Left cardiac atrium (tissue), 4 donors: Measurements from ENCODE around the gene SRSF11. TPM values are rescaled to one million over a fixed set of nuclear protein-coding genes. Genes with fewer than 3 reads are reported as not detected.

Source experiments
- ATAC-seq, 2 donors: fragments of 200-7000 bp; cut with Tn5 transposase; one replicate each; pipeline ENCODE4 v1.9.1; 2020; ENCODE audit warnings: mild to moderate bottlenecking in 2 of 2, moderate library complexity in 2 of 2
- DNase-seq: peaks from one replicate; pipeline ENCODE4 v3.0.0-alpha.2; 2020
- intact Hi-C, 2 donors: fragments of 100-400 bp; cut with DNase I; formaldehyde crosslinking; loops; one replicate each; pipeline versions ENCODE4 v1.14.1 to v1.15.1; 2022 to 2023
- total RNA-seq, 2 donors: library from RNA; stranded (reverse); fragmentation: NEBNext Ultra II Directional; extraction: Animal tissue kit (Norgen Biotek cat#: 25700); gene quantifications; one replicate each; pipeline ENCODE4 v1.2.1, GENCODE V29; 2021
- donor health status: DM: no; HTN: yes; CAD: no.
- donor health status: DM: no; HTN: yes; CAD: no; lungs with severe emphysema.
- donor health status: DM: yes; HTN: yes; CAD: no.
- donor health status: Dilated cardiomyopathy.

The SRSF11 gene
- total RNA-seq, 2 donors from 2014 or later = 56.1 to 68.5 TPM

DNA sequence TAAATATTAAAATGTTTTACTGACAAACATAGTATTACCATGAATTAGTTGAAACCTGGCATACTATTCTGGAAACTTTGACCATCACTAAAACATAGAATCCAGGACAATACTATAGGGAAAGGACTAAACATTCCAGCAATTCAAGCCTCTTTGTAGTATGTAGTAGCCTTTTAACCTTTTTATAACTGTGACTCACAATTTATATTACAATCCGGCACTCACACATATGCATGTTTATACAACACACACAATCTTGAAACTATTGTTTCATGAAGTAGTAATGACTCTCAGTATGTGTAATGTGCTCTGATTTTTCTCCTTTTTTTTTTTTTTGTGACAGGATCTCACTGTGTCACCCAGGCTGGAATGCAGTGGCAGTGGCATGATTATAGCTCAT lies 69.0 kb downstream of the SRSF11 start:
- intact Hi-C loops = no loop called here
- no peak for ATAC-seq
- DNase-seq = no peak

DNA sequence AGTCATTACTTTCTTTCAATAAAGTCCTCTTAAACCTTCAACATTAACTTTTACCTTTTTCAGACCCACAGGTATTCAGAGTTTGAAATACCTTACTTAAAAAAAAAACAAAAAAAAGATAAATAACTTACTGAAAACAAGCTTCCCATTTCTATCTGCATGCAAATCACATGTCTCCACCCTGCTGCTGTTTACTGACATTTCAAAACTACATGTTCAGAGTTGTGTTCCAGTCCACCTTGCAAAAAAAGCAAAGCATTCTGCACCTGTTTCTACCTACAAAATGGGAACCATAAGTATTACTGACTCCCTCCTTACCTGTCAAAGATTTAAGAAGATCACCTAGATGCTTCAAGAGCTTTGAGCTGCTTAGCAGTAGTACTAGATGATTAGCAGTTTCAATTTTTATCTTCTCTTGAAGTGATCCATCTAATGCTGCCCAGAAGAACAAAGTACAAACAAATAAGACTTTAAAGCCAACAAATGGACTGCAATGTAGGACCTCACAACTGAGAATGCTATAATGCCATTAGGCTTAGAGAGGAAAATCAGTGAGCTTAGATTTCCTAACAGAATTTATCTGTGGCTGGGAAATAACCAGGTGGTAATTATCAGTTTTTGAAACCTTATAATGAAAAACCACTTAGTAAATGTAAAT lies 72.1 kb downstream of the SRSF11 start:
- intact Hi-C loops = no loop called here
- DNase-seq (no peak), ATAC-seq (no peak)

DNA sequence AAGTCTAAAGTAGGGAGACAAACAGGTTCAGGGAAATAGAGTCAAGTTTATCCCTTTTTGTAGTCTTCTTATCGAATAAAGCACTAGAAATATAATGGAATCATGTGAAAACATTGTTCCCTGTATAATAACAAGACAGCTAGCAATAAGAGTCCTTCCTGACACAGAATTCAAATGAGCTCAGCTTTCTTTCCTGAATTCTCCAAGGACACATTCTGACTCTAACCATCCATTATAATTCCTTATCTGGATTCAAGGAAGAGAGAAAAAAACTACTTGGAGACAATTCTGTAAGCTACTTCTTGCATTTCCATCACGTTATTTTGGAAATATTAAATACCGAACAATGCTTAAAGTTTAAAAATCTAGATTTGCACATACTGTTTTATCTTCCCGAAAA lies 74.6 kb downstream of the SRSF11 start:
- no peak for DNase-seq
- no peak for ATAC-seq
- intact Hi-C loops = no loop called here

- no peak for DNase-seq
- no peak for ATAC-seq
- intact Hi-C loops = no loop called here
Measured at GRCh38 chr1:70299472-70299871, 78.3 kb downstream of the SRSF11 start.

Other genes with a start within 250 kb of the SRSF11 start
- gene LRRC40, start 15.8 kb upstream of the SRSF11 start, total RNA-seq = 10 to 100 TPM in 1 of 2 donors, 1 to 10 TPM in 1; 8.8 to 12.5 TPM
- gene ANKRD13C, start 133.3 kb downstream of the SRSF11 start, total RNA-seq = 10 to 100 TPM; 10.7 to 15.1 TPM
- gene CTH, start 189.9 kb downstream of the SRSF11 start, total RNA-seq = 1 to 10 TPM; 1.3 to 1.5 TPM